H9 (cell line): ENCODE data around the gene TMEM120B. TPM values are rescaled to one million over a fixed set of nuclear protein-coding genes. Genes with fewer than 3 reads are reported as not detected.

Source experiments
- DNase-seq: peaks from one replicate; pipeline ENCODE4 v3.0.0-alpha.2; 2017
- H2AFZ ChIP-seq: one replicate; pipeline ENCODE4 v1.6.1; 2013; ENCODE audit warnings: mild to moderate bottlenecking, low read length, control low read depth, moderate library complexity
- H2AK5ac ChIP-seq: 2 replicates; pipeline ENCODE4 v1.6.1; 2013; ENCODE audit warnings: low read length, control low read depth, mixed read lengths; ENCODE audit not compliant: insufficient read length
- H2BK120ac ChIP-seq: one replicate; pipeline ENCODE4 v1.6.1; 2013; ENCODE audit warnings: low read depth, mild to moderate bottlenecking, low read length, control low read depth, inconsistent platforms; ENCODE audit not compliant: poor library complexity, severe bottlenecking
- H2BK12ac ChIP-seq: 2 replicates; pipeline ENCODE4 v1.6.1; 2013; ENCODE audit warnings: low read length, control low read depth, mixed read lengths, low read depth; ENCODE audit not compliant: insufficient read length
- H2BK15ac ChIP-seq: 2 replicates; pipeline ENCODE4 v1.6.1; 2013; ENCODE audit warnings: low read depth, low read length, control low read depth
- H2BK20ac ChIP-seq: one replicate; pipeline ENCODE4 v1.6.1; 2013; ENCODE audit warnings: low read depth, mild to moderate bottlenecking, low read length, control low read depth, inconsistent platforms; ENCODE audit not compliant: poor library complexity, severe bottlenecking
- H2BK5ac ChIP-seq: 2 replicates; pipeline ENCODE4 v1.6.1; 2013; ENCODE audit warnings: low read length, control low read depth, mixed read lengths; ENCODE audit not compliant: insufficient read length
- H3K14ac ChIP-seq: 2 replicates; pipeline ENCODE4 v1.6.1; 2013; ENCODE audit warnings: low read length, control low read depth; ENCODE audit not compliant: insufficient read depth
- H3K18ac ChIP-seq: 2 replicates; pipeline ENCODE4 v1.6.1; 2013; ENCODE audit warnings: low read depth, mild to moderate bottlenecking, mixed read lengths, low read length, control low read depth; ENCODE audit not compliant: insufficient read length
- H3K23ac ChIP-seq: 2 replicates; pipeline ENCODE4 v1.6.1; 2013; ENCODE audit warnings: low read length, control low read depth, mixed read lengths, low read depth; ENCODE audit not compliant: insufficient read length
- H3K23me2 ChIP-seq: 2 replicates; pipeline ENCODE4 v1.6.1; 2013; ENCODE audit warnings: low read depth, mild to moderate bottlenecking, mixed read lengths, low read length, control low read depth; ENCODE audit not compliant: insufficient read length, poor library complexity, severe bottlenecking
- H3K27ac ChIP-seq: 2 replicates; pipeline ENCODE4 v1.5.1; 2013; ENCODE audit warnings: low read length, control low read depth, mixed read lengths, low read depth; ENCODE audit not compliant: insufficient read length
- H3K27me3 ChIP-seq: 2 replicates; pipeline ENCODE4 v1.6.1; 2013; ENCODE audit warnings: low read length, control low read depth, inconsistent platforms; ENCODE audit not compliant: insufficient read depth
- H3K4ac ChIP-seq: 2 replicates; pipeline ENCODE4 v1.6.1; 2013; ENCODE audit warnings: low read depth, mild to moderate bottlenecking, control low read depth, inconsistent platforms, low read length, moderate library complexity
- H3K4me1 ChIP-seq: 2 replicates; pipeline ENCODE4 v1.6.1; 2013; ENCODE audit warnings: low read length, control low read depth, inconsistent platforms; ENCODE audit not compliant: insufficient read depth
- H3K4me2 ChIP-seq: 2 replicates; pipeline ENCODE4 v1.6.1; 2013; ENCODE audit warnings: low read length, control low read depth, mixed read lengths; ENCODE audit not compliant: insufficient read length, insufficient read depth
- H3K56ac ChIP-seq: 2 replicates; pipeline ENCODE4 v1.6.1; 2013; ENCODE audit warnings: low read depth, mild to moderate bottlenecking, mixed read lengths, low read length, control low read depth; ENCODE audit not compliant: insufficient read length
- H3K79me1 ChIP-seq: 2 replicates; pipeline ENCODE4 v1.6.1; 2013; ENCODE audit warnings: low read depth, mild to moderate bottlenecking, moderate library complexity, low read length, control low read depth, inconsistent platforms; ENCODE audit not compliant: insufficient read depth, poor library complexity, severe bottlenecking
- H3K79me2 ChIP-seq: 2 replicates; pipeline ENCODE4 v1.6.1; 2013; ENCODE audit warnings: low read length, control low read depth, inconsistent platforms; ENCODE audit not compliant: insufficient read depth
- H3K9ac ChIP-seq: 2 replicates; pipeline ENCODE4 v1.6.1; 2013; ENCODE audit warnings: low read length, control low read depth, mixed read lengths; ENCODE audit not compliant: insufficient read length; ENCODE audit errors: extremely low read depth
- H3K9me3 ChIP-seq: one replicate; pipeline ENCODE4 v1.6.1; 2013; ENCODE audit warnings: low read depth, low read length, inconsistent platforms; ENCODE audit not compliant: control insufficient read depth
- H3T11ph ChIP-seq: one replicate; pipeline ENCODE4 v1.6.1; 2013; ENCODE audit warnings: mild to moderate bottlenecking, low read length, control low read depth, inconsistent platforms
- H4K20me1 ChIP-seq: one replicate; pipeline ENCODE4 v1.6.1; 2013; ENCODE audit not compliant: control insufficient read depth, insufficient read length, insufficient read depth
- H4K5ac ChIP-seq: 2 replicates; pipeline ENCODE4 v1.6.1; 2013; ENCODE audit warnings: low read depth, mild to moderate bottlenecking, mixed read lengths, low read length, control low read depth; ENCODE audit not compliant: insufficient read length
- H4K8ac ChIP-seq: replicated peaks from 2 replicates; pipeline ENCODE4 v1.6.1; 2013; ENCODE audit warnings: low read length, control low read depth, mixed read lengths, low read depth; ENCODE audit not compliant: insufficient read length
- H4K91ac ChIP-seq: 2 replicates; pipeline ENCODE4 v1.6.1; 2013; ENCODE audit warnings: low read depth, mild to moderate bottlenecking, moderate library complexity, mixed read lengths, low read length, control low read depth; ENCODE audit not compliant: insufficient read length
- H3K27ac Mint-ChIP-seq, 3 experiments: 2 replicates in 2 of 3; 3 replicates in 1 of 3; pipeline ENCODE4 v1.8.0; 2020 to 2021; ENCODE audit warnings: mixed read lengths in 3 of 3, mild to moderate bottlenecking in 1 of 3, moderate library complexity in 1 of 3
- H3K27me3 Mint-ChIP-seq: 2 replicates; pipeline ENCODE4 v1.8.0; 2021; ENCODE audit warnings: low read depth, mild to moderate bottlenecking, moderate library complexity, mixed read lengths
- H3K36me3 Mint-ChIP-seq, 3 experiments: 2 replicates in 2 of 3; 3 replicates in 1 of 3; pipeline ENCODE4 v1.8.0; 2020 to 2021; ENCODE audit warnings: low read depth in 3 of 3, mixed read lengths in 3 of 3; ENCODE audit not compliant: insufficient read depth in 1 of 3
- H3K4me1 Mint-ChIP-seq, 2 experiments: 2 replicates each; pipeline ENCODE4 v1.8.0; 2020; ENCODE audit warnings: mixed read lengths in 2 of 2
- H3K4me3 Mint-ChIP-seq, 2 experiments: 2 replicates in 1 of 2; 3 replicates in 1 of 2; pipeline ENCODE4 v1.8.0; 2020 to 2021; ENCODE audit warnings: mild to moderate bottlenecking in 2 of 2, mixed read lengths in 2 of 2, moderate library complexity in 1 of 2
- H3K9me3 Mint-ChIP-seq, 2 experiments: 2 replicates in 1 of 2; 3 replicates in 1 of 2; pipeline ENCODE4 v1.8.0; 2020; ENCODE audit warnings: mild to moderate bottlenecking in 2 of 2, mixed read lengths in 2 of 2, moderate library complexity in 1 of 2
- CTCF ChIP-seq: fragments of 200-600 bp; sonication (generic); conservative IDR thresholded peaks from 3 replicates; pipeline ENCODE4 v1.8.0; 2021; ENCODE audit warnings: antibody characterized with exemption, mild to moderate bottlenecking
- WGBS: extraction: QIAGEN DNeasy Blood & Tissue Kit; methylation state at CpG from one replicate; pipeline ENCODE4 v1.1.7; 2013; ENCODE audit warnings: missing lambda C conversion rate, low lambda C conversion rate, mixed read lengths; ENCODE audit not compliant: insufficient read length; ENCODE audit errors: extremely low coverage; 5-methylcytosine and 5-hydroxymethylcytosine counted together
- total RNA-seq: library from RNA; stranded (reverse); gene quantifications from 2 replicates; pipeline ENCODE4 v1.2.1, GENCODE V29; 2021

The TMEM120B gene
- total RNA-seq, 1 experiment from 2014 or later: 25.8 TPM

GRCh38 chr12:121805171-121806008, 92.8 kb downstream of the TMEM120B start:
- H3K18ac ChIP-seq: no peak overlapping the region
- no peak overlapping the region for H3K4ac ChIP-seq
- no peaks in the 10 kb centered on the region for H3K27me3 ChIP-seq
- no peak overlapping the region for H4K8ac ChIP-seq
- H3K9ac ChIP-seq: peak overlapping the region; percentile 42
- H4K91ac ChIP-seq: no peak overlapping the region
- no peak overlapping the region for H2BK5ac ChIP-seq
- TF ChIP-seq CTCF: no peak
- no peak overlapping the region for H4K5ac ChIP-seq
- H2BK12ac ChIP-seq: no peak overlapping the region
- peaks cover 20 to 38% (median 37%) of the 10 kb centered on the region in 3 experiments for H3K36me3 Mint-ChIP-seq
- no peaks in the 10 kb centered on the region for H3K9me3 ChIP-seq
- H3K14ac ChIP-seq: no peak overlapping the region
- H3K23ac ChIP-seq: no peak overlapping the region
- no peaks in the 10 kb centered on the region; the same call in 1 of the 2 replicates for H3K79me2 ChIP-seq
- H3K4me1 ChIP-seq: peaks cover 2% of the 10 kb centered on the region; the same call in 1 of the 2 replicates
- no peaks in the 10 kb centered on the region for H3K9me3 Mint-ChIP-seq
- no peak overlapping the region for H2BK15ac ChIP-seq
- no peak overlapping the region for H3K27ac ChIP-seq
- H4K20me1 ChIP-seq: no peaks in the 10 kb centered on the region
- peaks cover 19% of the 10 kb centered on the region for H3K23me2 ChIP-seq
- no peak overlapping the region for H2AFZ ChIP-seq
- no peak overlapping the region for H3T11ph ChIP-seq
- no peak overlapping the region for H3K56ac ChIP-seq
- H3K4me1 Mint-ChIP-seq: peaks cover 26 to 32% of the 10 kb centered on the region in 2 experiments
- no peaks in the 10 kb centered on the region for H3K79me1 ChIP-seq
- peak overlapping the region; percentile 52 for H3K4me2 ChIP-seq
- no CpG with 5 or more reads among the region's 45 CpGs for WGBS
- H3K4me3 Mint-ChIP-seq: peak overlapping the region; percentile 86 to 96
- no peak overlapping the region for H2AK5ac ChIP-seq
- no peak for DNase-seq
- peak overlapping the region in 1 of 3 experiments; percentile 77; a peak in 2 of 7 replicates for H3K27ac Mint-ChIP-seq
- H2BK120ac ChIP-seq: no peak overlapping the region
- no peak overlapping the region for H2BK20ac ChIP-seq
- H3K27me3 Mint-ChIP-seq: no peaks in the 10 kb centered on the region; the same call in 1 of the 2 replicates
